Keratinocyte (primary cell): Measurements from ENCODE around the gene HCFC1R1.
A peak's percentile ranks its signal among the peaks of the same experiment; 100 is the strongest.

ENCODE experiments used
- CTCF ChIP-seq, 3 experiments: IDR thresholded peaks in 1 of 3; conservative IDR thresholded peaks in 1 of 3; optimal IDR thresholded peaks in 1 of 3; 2 replicates in 2 of 3; 3 replicates in 1 of 3; pipeline versions ENCODE3 to v1.5.1; 2011; ENCODE audit warnings: low read length in 3 of 3, mild to moderate bottlenecking in 3 of 3, moderate library complexity in 2 of 3, control low read depth in 1 of 3, inconsistent platforms in 1 of 3; ENCODE audit not compliant: insufficient read depth in 2 of 3; ENCODE audit errors: extremely low read depth in 1 of 3
- EZH2 ChIP-seq: IDR thresholded peaks from one replicate; pipeline ENCODE4 v1.6.1; 2012; ENCODE audit warnings: inconsistent platforms, mild to moderate bottlenecking, low read length, moderate library complexity

GRCh38 chr16:3012828-3013420 lies 10.8 kb downstream of the HCFC1R1 start, which contains the start of gene CLDN9:
- TF ChIP-seq CTCF (optimal IDR thresholded peaks at IDR 0.05 in 1 of 3, IDR thresholded peaks at IDR 0.05 in 1 of 3, conservative IDR thresholded peaks at IDR 0.05 in 1 of 3; ENCODE audit: extremely low read depth in 1 of 3, insufficient read depth in 2 of 3, low read length in 3 of 3): no peak
- peak; percentile 44 for TF ChIP-seq EZH2
